H9 (cell line): ENCODE measurements around the gene PTRHD1. TPM values are rescaled to one million over a fixed set of nuclear protein-coding genes. Genes with fewer than 3 reads are reported as not detected.

ENCODE experiments used
- DNase-seq: peaks from one replicate; pipeline ENCODE4 v3.0.0-alpha.2; 2017
- H2AFZ ChIP-seq: one replicate; pipeline ENCODE4 v1.6.1; 2013; ENCODE audit warnings: mild to moderate bottlenecking, low read length, control low read depth, moderate library complexity
- H2AK5ac ChIP-seq: 2 replicates; pipeline ENCODE4 v1.6.1; 2013; ENCODE audit warnings: low read length, control low read depth, mixed read lengths; ENCODE audit not compliant: insufficient read length
- H2BK120ac ChIP-seq: one replicate; pipeline ENCODE4 v1.6.1; 2013; ENCODE audit warnings: low read depth, mild to moderate bottlenecking, low read length, control low read depth, inconsistent platforms; ENCODE audit not compliant: poor library complexity, severe bottlenecking
- H2BK12ac ChIP-seq: 2 replicates; pipeline ENCODE4 v1.6.1; 2013; ENCODE audit warnings: low read length, control low read depth, mixed read lengths, low read depth; ENCODE audit not compliant: insufficient read length
- H2BK15ac ChIP-seq: 2 replicates; pipeline ENCODE4 v1.6.1; 2013; ENCODE audit warnings: low read depth, low read length, control low read depth
- H2BK20ac ChIP-seq: one replicate; pipeline ENCODE4 v1.6.1; 2013; ENCODE audit warnings: low read depth, mild to moderate bottlenecking, low read length, control low read depth, inconsistent platforms; ENCODE audit not compliant: poor library complexity, severe bottlenecking
- H2BK5ac ChIP-seq: 2 replicates; pipeline ENCODE4 v1.6.1; 2013; ENCODE audit warnings: low read length, control low read depth, mixed read lengths; ENCODE audit not compliant: insufficient read length
- H3K14ac ChIP-seq: 2 replicates; pipeline ENCODE4 v1.6.1; 2013; ENCODE audit warnings: low read length, control low read depth; ENCODE audit not compliant: insufficient read depth
- H3K18ac ChIP-seq: 2 replicates; pipeline ENCODE4 v1.6.1; 2013; ENCODE audit warnings: low read depth, mild to moderate bottlenecking, mixed read lengths, low read length, control low read depth; ENCODE audit not compliant: insufficient read length
- H3K23ac ChIP-seq: 2 replicates; pipeline ENCODE4 v1.6.1; 2013; ENCODE audit warnings: low read length, control low read depth, mixed read lengths, low read depth; ENCODE audit not compliant: insufficient read length
- H3K23me2 ChIP-seq: 2 replicates; pipeline ENCODE4 v1.6.1; 2013; ENCODE audit warnings: low read depth, mild to moderate bottlenecking, mixed read lengths, low read length, control low read depth; ENCODE audit not compliant: insufficient read length, poor library complexity, severe bottlenecking
- H3K27ac ChIP-seq: 2 replicates; pipeline ENCODE4 v1.5.1; 2013; ENCODE audit warnings: low read length, control low read depth, mixed read lengths, low read depth; ENCODE audit not compliant: insufficient read length
- H3K27me3 ChIP-seq: 2 replicates; pipeline ENCODE4 v1.6.1; 2013; ENCODE audit warnings: low read length, control low read depth, inconsistent platforms; ENCODE audit not compliant: insufficient read depth
- H3K4ac ChIP-seq: 2 replicates; pipeline ENCODE4 v1.6.1; 2013; ENCODE audit warnings: low read depth, mild to moderate bottlenecking, control low read depth, inconsistent platforms, low read length, moderate library complexity
- H3K4me1 ChIP-seq: 2 replicates; pipeline ENCODE4 v1.6.1; 2013; ENCODE audit warnings: low read length, control low read depth, inconsistent platforms; ENCODE audit not compliant: insufficient read depth
- H3K4me2 ChIP-seq: 2 replicates; pipeline ENCODE4 v1.6.1; 2013; ENCODE audit warnings: low read length, control low read depth, mixed read lengths; ENCODE audit not compliant: insufficient read length, insufficient read depth
- H3K56ac ChIP-seq: 2 replicates; pipeline ENCODE4 v1.6.1; 2013; ENCODE audit warnings: low read depth, mild to moderate bottlenecking, mixed read lengths, low read length, control low read depth; ENCODE audit not compliant: insufficient read length
- H3K79me1 ChIP-seq: 2 replicates; pipeline ENCODE4 v1.6.1; 2013; ENCODE audit warnings: low read depth, mild to moderate bottlenecking, moderate library complexity, low read length, control low read depth, inconsistent platforms; ENCODE audit not compliant: insufficient read depth, poor library complexity, severe bottlenecking
- H3K79me2 ChIP-seq: 2 replicates; pipeline ENCODE4 v1.6.1; 2013; ENCODE audit warnings: low read length, control low read depth, inconsistent platforms; ENCODE audit not compliant: insufficient read depth
- H3K9ac ChIP-seq: 2 replicates; pipeline ENCODE4 v1.6.1; 2013; ENCODE audit warnings: low read length, control low read depth, mixed read lengths; ENCODE audit not compliant: insufficient read length; ENCODE audit errors: extremely low read depth
- H3K9me3 ChIP-seq: one replicate; pipeline ENCODE4 v1.6.1; 2013; ENCODE audit warnings: low read depth, low read length, inconsistent platforms; ENCODE audit not compliant: control insufficient read depth
- H3T11ph ChIP-seq: one replicate; pipeline ENCODE4 v1.6.1; 2013; ENCODE audit warnings: mild to moderate bottlenecking, low read length, control low read depth, inconsistent platforms
- H4K20me1 ChIP-seq: one replicate; pipeline ENCODE4 v1.6.1; 2013; ENCODE audit not compliant: control insufficient read depth, insufficient read length, insufficient read depth
- H4K5ac ChIP-seq: 2 replicates; pipeline ENCODE4 v1.6.1; 2013; ENCODE audit warnings: low read depth, mild to moderate bottlenecking, mixed read lengths, low read length, control low read depth; ENCODE audit not compliant: insufficient read length
- H4K8ac ChIP-seq: replicated peaks from 2 replicates; pipeline ENCODE4 v1.6.1; 2013; ENCODE audit warnings: low read length, control low read depth, mixed read lengths, low read depth; ENCODE audit not compliant: insufficient read length
- H4K91ac ChIP-seq: 2 replicates; pipeline ENCODE4 v1.6.1; 2013; ENCODE audit warnings: low read depth, mild to moderate bottlenecking, moderate library complexity, mixed read lengths, low read length, control low read depth; ENCODE audit not compliant: insufficient read length
- H3K27ac Mint-ChIP-seq, 3 experiments: 2 replicates in 2 of 3; 3 replicates in 1 of 3; pipeline ENCODE4 v1.8.0; 2020 to 2021; ENCODE audit warnings: mixed read lengths in 3 of 3, mild to moderate bottlenecking in 1 of 3, moderate library complexity in 1 of 3
- H3K27me3 Mint-ChIP-seq: 2 replicates; pipeline ENCODE4 v1.8.0; 2021; ENCODE audit warnings: low read depth, mild to moderate bottlenecking, moderate library complexity, mixed read lengths
- H3K36me3 Mint-ChIP-seq, 3 experiments: 2 replicates in 2 of 3; 3 replicates in 1 of 3; pipeline ENCODE4 v1.8.0; 2020 to 2021; ENCODE audit warnings: low read depth in 3 of 3, mixed read lengths in 3 of 3; ENCODE audit not compliant: insufficient read depth in 1 of 3
- H3K4me1 Mint-ChIP-seq, 2 experiments: 2 replicates each; pipeline ENCODE4 v1.8.0; 2020; ENCODE audit warnings: mixed read lengths in 2 of 2
- H3K4me3 Mint-ChIP-seq, 2 experiments: 2 replicates in 1 of 2; 3 replicates in 1 of 2; pipeline ENCODE4 v1.8.0; 2020 to 2021; ENCODE audit warnings: mild to moderate bottlenecking in 2 of 2, mixed read lengths in 2 of 2, moderate library complexity in 1 of 2
- H3K9me3 Mint-ChIP-seq, 2 experiments: 2 replicates in 1 of 2; 3 replicates in 1 of 2; pipeline ENCODE4 v1.8.0; 2020; ENCODE audit warnings: mild to moderate bottlenecking in 2 of 2, mixed read lengths in 2 of 2, moderate library complexity in 1 of 2
- CTCF ChIP-seq: fragments of 200-600 bp; sonication (generic); conservative IDR thresholded peaks from 3 replicates; pipeline ENCODE4 v1.8.0; 2021; ENCODE audit warnings: antibody characterized with exemption, mild to moderate bottlenecking
- WGBS: extraction: QIAGEN DNeasy Blood & Tissue Kit; methylation state at CpG from one replicate; pipeline ENCODE4 v1.1.7; 2013; ENCODE audit warnings: missing lambda C conversion rate, low lambda C conversion rate, mixed read lengths; ENCODE audit not compliant: insufficient read length; ENCODE audit errors: extremely low coverage; 5-methylcytosine and 5-hydroxymethylcytosine counted together
- total RNA-seq: library from RNA; stranded (reverse); gene quantifications from 2 replicates; pipeline ENCODE4 v1.2.1, GENCODE V29; 2021

PTRHD1 gene
- total RNA-seq, 1 experiment from 2014 or later, result 43.7 TPM

GRCh38 chr2:24744356-24744755, 48.8 kb downstream of the PTRHD1 start:
- Histone ChIP-seq H3K9ac (no peak overlapping the region), H3K23me2 (no peaks in the 10 kb centered on the region), H4K8ac (no peak overlapping the region), H3K79me1 (no peaks in the 10 kb centered on the region), H2BK20ac (no peak overlapping the region), H3K56ac (no peak overlapping the region), H3K14ac (no peak overlapping the region), H2AFZ (no peak overlapping the region), H3K9me3 (no peaks in the 10 kb centered on the region), H2BK12ac (no peak overlapping the region), H2BK5ac (no peak overlapping the region), H3K18ac (no peak overlapping the region), H3K79me2 (no peaks in the 10 kb centered on the region), H3T11ph (no peak overlapping the region), H4K91ac (no peak overlapping the region), H3K4me2 (no peak overlapping the region), H2AK5ac (no peak overlapping the region), H3K23ac (no peak overlapping the region), H2BK15ac (no peak overlapping the region), H3K27me3 (no peaks in the 10 kb centered on the region), H4K20me1 (no peaks in the 10 kb centered on the region), H2BK120ac (no peak overlapping the region), H3K4me1 (no peaks in the 10 kb centered on the region), H3K4ac (no peak overlapping the region), H3K27ac (no peak overlapping the region), H4K5ac (no peak overlapping the region)
- H3K36me3 Mint-ChIP-seq, result no peaks in the 10 kb centered on the region
- H3K27ac Mint-ChIP-seq, result no peak overlapping the region
- no CpG with 5 or more reads among the region's 1 CpG for WGBS
- peaks cover 2 to 5% of the 10 kb centered on the region in 2 experiments; a peak in 3 of 4 replicates for H3K4me1 Mint-ChIP-seq
- H3K9me3 Mint-ChIP-seq, result no peaks in the 10 kb centered on the region
- TF ChIP-seq CTCF, result no peak
- no peak overlapping the region for H3K4me3 Mint-ChIP-seq
- no peaks in the 10 kb centered on the region for H3K27me3 Mint-ChIP-seq
- DNase-seq, result no peak
